Measurements from ENCODE around the gene DHX30. TPM values are rescaled to one million over a fixed set of nuclear protein-coding genes. Genes with fewer than 3 reads are reported as not detected.
"Not testable (repeated sequence)": the region's sequence is repeated elsewhere in the genome, so short reads cannot be mapped to it uniquely, and the experiment has no call there.

DHX30 gene
- total RNA-seq, 1 experiment from 2014 or later: 71.7 TPM

GRCh38 chr3:47882338-47882737 lies 79.4 kb downstream of the DHX30 start:
- no peak for DNase-seq (ENCODE audit: extremely low read depth, low read depth)

DNA sequence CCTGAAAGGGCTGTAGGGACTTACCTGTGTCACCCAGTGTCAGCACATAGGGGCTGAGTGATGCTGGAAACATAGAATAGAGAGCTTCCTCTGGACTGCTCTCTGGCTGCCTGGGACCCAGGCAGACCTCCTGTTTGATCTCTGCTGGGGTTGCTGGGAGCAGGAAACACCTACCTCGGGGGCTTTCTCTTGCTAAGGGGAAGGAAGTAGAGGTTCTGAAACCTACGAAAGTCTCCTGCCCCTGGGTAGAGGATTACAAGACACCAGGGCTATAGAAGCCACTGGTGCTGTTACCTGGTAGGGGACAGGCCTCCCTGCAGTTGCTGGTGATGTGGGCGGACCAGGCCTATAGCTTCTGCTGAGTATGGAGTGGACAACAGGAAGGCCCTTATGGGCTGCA lies 81.7 kb downstream of the DHX30 start:
- DNase-seq (ENCODE audit: extremely low read depth, low read depth): no peak

- no peak for DNase-seq (ENCODE audit: extremely low read depth, low read depth)
These were observed 82.2 kb downstream of the DHX30 start for GRCh38 chr3:47885168-47885567.

GRCh38 chr3:47887991-47888390 lies 85.1 kb downstream of the DHX30 start:
- not testable (repeated sequence) for DNase-seq (ENCODE audit: extremely low read depth, low read depth)

DNA sequence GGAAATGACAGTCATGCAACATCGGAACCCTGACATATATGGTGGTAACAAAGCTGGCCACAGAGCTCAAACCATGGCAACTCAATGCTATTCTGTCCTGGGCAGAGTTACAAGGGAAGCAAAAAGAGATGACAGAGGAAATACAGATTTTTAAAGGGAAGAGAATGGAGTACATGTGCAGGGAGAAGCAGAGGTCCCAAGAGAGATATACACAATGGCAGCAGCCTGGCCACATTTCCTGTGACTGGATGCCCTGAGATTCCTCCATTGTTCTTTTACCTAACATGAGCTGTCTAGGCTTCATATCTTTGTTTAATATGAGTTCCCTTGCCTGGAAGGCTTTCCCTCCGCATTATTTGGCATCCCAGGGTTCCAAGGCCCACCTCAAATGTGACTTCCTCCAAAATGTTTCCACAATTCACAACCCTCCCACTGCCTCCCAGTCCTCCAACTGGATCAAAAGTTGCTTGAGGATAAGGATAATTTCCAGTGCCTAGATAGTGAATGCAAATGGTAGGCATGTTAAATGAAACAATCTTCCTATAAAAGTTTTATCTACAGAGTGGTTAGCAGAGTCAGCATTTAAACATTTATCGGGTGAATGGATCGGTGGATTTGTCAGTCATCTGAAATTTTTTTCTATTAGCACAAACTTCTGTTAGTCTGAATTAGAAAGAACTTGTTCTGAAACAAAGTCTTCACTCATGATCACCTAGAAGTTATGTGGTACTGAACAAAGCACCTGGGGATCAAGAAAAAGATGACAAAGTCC lies 86.2 kb downstream of the DHX30 start:
- no peak for DNase-seq (ENCODE audit: extremely low read depth, low read depth)

- no peak for DNase-seq (ENCODE audit: extremely low read depth, low read depth)
These were observed 87.3 kb downstream of the DHX30 start for GRCh38 chr3:47890126-47890827.

- DNase-seq (ENCODE audit: extremely low read depth, low read depth): no peak
These were observed 88.1 kb downstream of the DHX30 start for GRCh38 chr3:47890828-47891612.

- no peak for DNase-seq (ENCODE audit: extremely low read depth, low read depth)
These were observed 88.7 kb downstream of the DHX30 start for GRCh38 chr3:47891613-47892005.

DNA sequence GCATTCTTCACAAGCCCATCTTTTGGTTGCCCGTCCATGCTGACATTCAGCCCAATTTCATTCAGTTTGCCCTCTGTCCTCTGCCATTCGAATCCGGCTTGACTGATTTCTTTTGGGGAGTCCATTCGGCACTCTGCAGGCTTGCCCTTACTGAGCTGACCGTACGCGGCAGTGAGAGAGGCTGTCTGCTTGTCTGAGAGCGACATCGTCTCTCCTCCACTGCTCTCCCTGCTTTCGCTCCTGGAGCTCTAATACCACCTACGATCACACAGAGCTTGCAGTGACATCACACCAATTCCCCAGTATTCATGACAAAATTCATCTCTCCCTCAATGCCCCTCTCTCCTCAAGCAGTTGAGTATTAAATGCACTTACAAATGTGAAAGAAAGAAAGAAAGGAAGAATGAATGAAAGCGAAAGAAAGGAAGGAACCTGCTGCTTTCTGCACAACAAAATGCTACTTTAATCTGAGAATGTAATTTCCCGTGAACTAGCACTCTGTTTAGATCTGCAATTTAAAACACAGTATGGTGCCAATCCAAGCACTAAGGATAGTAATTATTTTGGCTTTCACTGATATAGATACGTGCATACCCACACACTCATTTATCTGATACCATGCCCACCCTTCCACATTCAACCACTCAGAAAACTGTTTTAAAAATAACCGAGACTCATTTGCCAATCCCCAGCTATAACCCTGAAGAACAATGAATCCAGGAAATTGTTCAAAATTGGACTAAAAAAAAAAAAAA lies 89.5 kb downstream of the DHX30 start:
- DNase-seq (ENCODE audit: extremely low read depth, low read depth): no peak

DNA sequence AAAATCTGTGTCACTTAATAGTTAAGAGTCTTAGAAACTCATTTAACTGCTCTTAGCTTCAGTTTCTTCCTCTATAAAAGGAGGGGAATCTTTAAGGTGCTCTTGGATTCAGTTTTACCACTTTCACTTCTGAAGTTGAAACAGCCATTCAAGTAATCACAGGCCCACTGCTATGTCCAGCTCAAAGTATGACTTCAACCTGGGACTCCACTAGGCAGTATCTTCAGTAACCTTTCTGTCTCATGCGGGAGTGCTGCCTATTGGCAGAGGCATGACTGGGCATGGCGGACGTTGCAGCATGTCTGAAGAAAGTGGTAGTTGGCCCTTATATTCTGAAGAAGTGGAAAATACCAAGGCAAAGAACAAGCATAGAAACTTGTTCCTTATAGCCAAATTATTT lies 92.3 kb downstream of the DHX30 start:
- no peak for DNase-seq (ENCODE audit: extremely low read depth, low read depth)

- DNase-seq (ENCODE audit: extremely low read depth, low read depth): no peak
These were observed 93.8 kb downstream of the DHX30 start for GRCh38 chr3:47896736-47897135.

DNA sequence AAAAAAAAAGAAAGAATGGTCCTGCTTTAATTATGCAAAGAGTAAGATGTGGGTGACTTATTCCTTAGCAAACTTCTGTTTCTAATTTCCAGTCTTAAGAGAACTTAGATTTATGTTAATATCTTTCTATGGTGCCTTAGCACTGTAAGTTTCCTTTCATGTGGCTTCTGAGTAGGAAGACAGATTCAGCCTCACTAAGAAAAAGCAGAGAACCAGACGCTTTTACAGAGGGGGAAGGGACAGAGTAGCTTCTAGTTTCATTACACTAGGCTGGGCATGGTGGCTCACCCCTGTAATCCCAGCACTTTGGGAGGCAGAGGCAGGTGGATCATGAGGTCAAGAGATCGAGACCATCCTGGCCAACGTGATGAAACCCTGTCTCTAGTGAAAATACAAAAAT lies 95.0 kb downstream of the DHX30 start:
- no peak for DNase-seq (ENCODE audit: extremely low read depth, low read depth)

- DNase-seq (ENCODE audit: extremely low read depth, low read depth): no peak
These were observed 96.7 kb downstream of the DHX30 start for GRCh38 chr3:47899495-47900108.

Small RNAs within 50 kb of the gene (small RNA-seq; reads per million reads assigned to genes)
- gene MIR1226 (0.02 to 0.23 reads per million in 2 experiments), gene RF02271 (0 reads per million in 2 experiments)

Other genes with a start within 250 kb of the DHX30 start
- gene CSPG5, start 224.3 kb upstream of the DHX30 start, total RNA-seq (2014; rRNA removed; shearing (Covaris generic)): 0.17 and 0.26 TPM in 2 replicates
- 30.9 and 33.8 TPM in 2 replicates for gene SMARCC1, start 21.2 kb upstream of the DHX30 start, total RNA-seq (2014; rRNA removed; shearing (Covaris generic))
- 52.1 and 53.4 TPM in 2 replicates for gene MAP4, start 213.3 kb downstream of the DHX30 start, total RNA-seq (2014; rRNA removed; shearing (Covaris generic))

Measured in NCI-H460 (cell line).